ENCODE data around the gene MRPL12. TPM values are rescaled to one million over a fixed set of nuclear protein-coding genes. Genes with fewer than 3 reads are reported as not detected.

Gene MRPL12
- total and polyA plus RNA-seq, 2 experiments from 2014 or later, result 50.9 to 153 TPM

DNA sequence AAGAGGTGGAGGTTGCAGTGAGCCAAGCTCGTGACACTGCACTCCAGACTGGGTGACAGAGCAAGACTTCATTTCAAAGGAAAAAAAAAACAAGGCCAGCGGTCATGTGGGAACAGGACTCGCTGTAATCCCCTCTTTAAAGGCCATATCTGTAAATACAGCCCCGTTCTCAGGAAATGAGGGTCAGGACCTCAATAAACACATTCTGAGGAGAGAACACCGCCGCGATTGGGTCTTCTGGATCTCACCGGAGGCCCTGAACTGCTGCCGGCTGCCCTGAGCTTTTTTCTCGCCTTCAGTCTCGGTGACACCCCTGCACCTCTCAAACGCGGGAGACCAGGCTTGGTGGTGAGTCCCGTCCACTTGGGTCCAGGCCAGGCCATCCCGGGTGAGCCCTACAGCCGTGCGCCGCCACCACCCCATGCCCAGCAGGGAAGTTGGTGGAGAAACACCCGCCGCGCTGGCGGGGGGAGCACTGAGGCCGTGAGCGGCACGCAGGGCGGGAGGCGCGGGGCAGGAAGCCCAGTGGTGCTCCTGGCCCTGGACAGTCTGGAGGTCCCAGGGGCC, 37.3 kb downstream of the MRPL12 start (continued):
- TF ChIP-seq, protein P1, sequence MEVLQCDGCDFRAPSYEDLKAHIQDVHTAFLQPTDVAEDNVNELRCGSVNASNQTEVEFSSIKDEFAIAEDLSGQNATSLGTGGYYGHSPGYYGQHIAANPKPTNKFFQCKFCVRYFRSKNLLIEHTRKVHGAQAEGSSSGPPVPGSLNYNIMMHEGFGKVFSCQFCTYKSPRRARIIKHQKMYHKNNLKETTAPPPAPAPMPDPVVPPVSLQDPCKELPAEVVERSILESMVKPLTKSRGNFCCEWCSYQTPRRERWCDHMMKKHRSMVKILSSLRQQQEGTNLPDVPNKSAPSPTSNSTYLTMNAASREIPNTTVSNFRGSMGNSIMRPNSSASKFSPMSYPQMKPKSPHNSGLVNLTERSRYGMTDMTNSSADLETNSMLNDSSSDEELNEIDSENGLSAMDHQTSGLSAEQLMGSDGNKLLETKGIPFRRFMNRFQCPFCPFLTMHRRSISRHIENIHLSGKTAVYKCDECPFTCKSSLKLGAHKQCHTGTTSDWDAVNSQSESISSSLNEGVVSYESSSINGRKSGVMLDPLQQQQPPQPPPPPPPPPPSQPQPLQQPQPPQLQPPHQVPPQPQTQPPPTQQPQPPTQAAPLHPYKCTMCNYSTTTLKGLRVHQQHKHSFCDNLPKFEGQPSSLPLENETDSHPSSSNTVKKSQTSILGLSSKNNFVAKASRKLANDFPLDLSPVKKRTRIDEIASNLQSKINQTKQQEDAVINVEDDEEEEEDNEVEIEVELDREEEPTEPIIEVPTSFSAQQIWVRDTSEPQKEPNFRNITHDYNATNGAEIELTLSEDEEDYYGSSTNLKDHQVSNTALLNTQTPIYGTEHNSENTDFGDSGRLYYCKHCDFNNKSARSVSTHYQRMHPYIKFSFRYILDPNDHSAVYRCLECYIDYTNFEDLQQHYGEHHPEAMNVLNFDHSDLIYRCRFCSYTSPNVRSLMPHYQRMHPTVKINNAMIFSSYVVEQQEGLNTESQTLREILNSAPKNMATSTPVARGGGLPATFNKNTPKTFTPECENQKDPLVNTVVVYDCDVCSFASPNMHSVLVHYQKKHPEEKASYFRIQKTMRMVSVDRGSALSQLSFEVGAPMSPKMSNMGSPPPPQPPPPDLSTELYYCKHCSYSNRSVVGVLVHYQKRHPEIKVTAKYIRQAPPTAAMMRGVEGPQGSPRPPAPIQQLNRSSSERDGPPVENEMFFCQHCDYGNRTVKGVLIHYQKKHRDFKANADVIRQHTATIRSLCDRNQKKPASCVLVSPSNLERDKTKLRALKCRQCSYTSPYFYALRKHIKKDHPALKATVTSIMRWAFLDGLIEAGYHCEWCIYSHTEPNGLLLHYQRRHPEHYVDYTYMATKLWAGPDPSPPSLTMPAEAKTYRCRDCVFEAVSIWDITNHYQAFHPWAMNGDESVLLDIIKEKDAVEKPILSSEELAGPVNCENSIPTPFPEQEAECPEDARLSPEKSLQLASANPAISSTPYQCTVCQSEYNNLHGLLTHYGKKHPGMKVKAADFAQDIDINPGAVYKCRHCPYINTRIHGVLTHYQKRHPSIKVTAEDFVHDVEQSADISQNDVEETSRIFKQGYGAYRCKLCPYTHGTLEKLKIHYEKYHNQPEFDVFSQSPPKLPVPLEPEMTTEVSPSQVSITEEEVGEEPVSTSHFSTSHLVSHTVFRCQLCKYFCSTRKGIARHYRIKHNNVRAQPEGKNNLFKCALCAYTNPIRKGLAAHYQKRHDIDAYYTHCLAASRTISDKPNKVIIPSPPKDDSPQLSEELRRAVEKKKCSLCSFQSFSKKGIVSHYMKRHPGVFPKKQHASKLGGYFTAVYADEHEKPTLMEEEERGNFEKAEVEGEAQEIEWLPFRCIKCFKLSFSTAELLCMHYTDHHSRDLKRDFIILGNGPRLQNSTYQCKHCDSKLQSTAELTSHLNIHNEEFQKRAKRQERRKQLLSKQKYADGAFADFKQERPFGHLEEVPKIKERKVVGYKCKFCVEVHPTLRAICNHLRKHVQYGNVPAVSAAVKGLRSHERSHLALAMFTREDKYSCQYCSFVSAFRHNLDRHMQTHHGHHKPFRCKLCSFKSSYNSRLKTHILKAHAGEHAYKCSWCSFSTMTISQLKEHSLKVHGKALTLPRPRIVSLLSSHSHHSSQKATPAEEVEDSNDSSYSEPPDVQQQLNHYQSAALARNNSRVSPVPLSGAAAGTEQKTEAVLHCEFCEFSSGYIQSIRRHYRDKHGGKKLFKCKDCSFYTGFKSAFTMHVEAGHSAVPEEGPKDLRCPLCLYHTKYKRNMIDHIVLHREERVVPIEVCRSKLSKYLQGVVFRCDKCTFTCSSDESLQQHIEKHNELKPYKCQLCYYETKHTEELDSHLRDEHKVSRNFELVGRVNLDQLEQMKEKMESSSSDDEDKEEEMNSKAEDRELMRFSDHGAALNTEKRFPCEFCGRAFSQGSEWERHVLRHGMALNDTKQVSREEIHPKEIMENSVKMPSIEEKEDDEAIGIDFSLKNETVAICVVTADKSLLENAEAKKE (CRISPR knock-in tag; IDR thresholded peaks at IDR 0.05), result no peak
- TF ChIP-seq POLR2AphosphoS5 (IDR thresholded peaks at IDR 0.05; ENCODE audit: low read depth), result no peak
- no peak for TF ChIP-seq REST (IDR thresholded peaks at IDR 0.05; ENCODE audit: unreplicated experiment)
- no peak for TF ChIP-seq STAT1 (IDR thresholded peaks at IDR 0.05; ENCODE audit: unreplicated experiment)
- TF ChIP-seq JUNB (IDR thresholded peaks at IDR 0.05; ENCODE audit: unreplicated experiment), result no peak
- no peak for TF ChIP-seq EZH2 (IDR thresholded peaks at IDR 0.05; ENCODE audit: low read depth, unreplicated experiment)

Data from GM23338 (cell line).